Activated CD4-positive, alpha-beta T cell treated with anti-CD3 and anti-CD28 coated beads for 48 hours (primary cell): Measurements from ENCODE around the gene SHC1.

Source experiments
- DNase-seq: peaks from one replicate; pipeline ENCODE4 v3.0.0-alpha.2; 2020

SHC1 gene

DNA sequence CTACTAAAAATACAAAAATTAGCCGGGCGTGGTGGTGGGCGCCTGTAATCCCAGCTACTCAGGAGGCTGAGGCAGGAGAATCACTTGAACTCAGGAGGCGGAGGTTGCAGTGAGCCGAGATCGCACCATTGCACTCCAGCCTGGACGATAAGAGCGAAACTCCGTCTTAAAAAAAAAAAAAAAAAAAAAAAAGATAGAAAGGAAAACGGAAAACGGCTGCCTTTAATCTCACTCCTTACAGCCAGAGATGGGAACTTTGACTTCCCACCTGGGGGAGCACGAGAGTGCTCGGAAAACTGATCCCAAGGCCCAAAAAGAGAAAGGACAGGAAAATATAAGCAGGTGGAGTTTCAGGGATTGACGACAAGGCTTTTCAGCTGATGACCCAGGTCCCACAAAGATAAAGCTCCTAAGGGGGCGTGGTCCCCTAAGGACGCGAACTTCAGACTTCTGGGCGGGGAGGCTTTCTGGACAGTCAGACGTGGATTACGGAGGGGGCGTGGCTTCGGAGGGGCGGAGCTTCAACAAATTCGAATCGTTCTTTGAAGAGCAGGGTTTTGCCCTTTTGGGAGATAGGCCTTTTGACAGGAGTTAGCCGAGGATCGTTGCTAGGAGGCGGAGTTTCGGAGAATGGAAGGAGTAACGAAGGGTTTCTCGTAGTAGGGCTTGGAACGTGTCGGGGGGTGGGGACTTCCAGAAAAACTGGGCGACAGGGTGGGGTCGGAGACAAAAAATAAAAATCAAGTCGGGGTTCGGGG is 3.0 kb upstream of the SHC1 start:
- DNase-seq: peak; percentile 98

DNA sequence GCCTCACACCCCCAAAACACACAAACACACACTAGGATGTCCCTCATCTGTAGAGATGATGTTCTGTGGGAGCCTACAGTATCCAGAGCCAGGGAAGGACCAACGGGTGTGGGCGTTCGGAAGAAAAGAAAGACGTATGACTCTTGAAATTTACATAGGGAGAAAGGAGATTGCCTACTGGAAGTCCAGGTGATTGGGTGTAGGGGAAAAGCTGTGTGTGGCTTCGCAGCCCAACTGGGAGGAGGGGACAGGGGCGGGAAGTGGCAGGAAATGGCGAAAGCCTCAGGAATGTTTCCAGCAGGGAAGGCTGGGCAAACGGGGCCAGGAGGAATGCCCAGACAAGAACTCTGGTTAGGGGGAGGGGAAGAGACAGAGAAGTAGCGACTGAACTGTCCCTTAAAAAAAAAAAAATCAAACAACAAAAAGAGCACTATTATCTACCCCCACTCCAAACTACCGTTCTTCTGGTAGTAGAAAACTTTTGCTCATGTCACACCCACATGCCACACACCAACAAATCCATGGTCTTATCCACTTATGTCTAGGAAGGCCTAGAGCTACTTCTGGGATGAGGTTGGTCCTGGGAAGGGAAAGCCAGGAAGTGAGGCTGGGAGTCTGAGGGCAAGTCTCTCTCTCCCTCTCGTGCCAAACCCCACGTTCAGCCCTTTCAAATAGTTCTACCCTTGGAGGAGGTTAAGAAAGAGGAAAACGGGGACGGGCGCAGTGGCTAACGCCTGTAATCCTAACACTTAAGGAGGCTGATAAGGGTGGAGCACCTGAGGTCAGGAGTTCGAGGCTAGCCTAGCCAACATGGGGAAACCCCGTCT is 2.2 kb upstream of the SHC1 start:
- DNase-seq: no peak

DNA sequence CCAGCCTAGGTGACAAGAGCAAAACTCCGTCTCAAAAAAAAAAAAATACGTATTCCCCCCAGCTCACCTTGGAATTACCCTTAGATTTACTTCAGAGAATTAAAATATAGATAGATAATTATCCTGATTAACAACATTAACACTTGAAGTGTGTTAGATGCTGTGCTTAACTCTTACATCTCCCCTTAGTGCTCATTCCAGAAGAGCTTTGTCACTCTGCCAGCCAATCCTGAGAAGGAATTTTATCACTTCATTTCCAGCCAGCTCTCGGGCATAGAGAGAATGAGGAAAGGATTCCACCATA is 1.6 kb upstream of the SHC1 start:
- no peak for DNase-seq

DNA sequence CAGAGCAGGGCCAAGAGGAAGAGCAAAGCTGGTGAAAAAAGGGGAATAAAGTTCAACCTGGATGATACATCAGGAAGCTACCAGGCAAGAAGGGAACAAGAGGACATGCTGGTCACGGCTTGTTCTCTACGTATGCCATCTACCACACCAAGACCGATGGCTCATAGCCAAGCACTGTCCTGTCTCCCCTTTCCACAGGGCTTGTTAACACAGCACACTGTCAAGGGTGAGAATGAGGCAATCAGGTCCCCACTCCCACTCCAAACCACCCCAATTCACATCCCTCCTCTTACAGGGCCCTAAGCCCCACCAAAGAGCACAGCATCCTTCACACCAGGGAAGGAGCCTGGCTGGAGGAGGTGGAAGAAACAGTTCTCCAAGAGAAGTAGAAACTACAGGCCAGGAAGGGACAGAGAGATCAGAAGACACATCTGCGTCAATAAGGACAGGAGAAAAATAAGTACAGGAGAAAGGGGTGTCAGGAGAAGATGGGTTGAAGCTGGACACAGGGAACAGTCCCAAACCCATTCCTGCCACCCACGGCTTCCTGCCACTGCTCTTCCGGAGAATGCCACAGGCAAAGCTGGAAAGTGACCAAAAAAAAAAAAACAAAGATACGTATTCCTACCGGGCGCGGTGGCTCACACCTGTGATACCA is 923 bp upstream of the SHC1 start:
- DNase-seq: no peak

DNA sequence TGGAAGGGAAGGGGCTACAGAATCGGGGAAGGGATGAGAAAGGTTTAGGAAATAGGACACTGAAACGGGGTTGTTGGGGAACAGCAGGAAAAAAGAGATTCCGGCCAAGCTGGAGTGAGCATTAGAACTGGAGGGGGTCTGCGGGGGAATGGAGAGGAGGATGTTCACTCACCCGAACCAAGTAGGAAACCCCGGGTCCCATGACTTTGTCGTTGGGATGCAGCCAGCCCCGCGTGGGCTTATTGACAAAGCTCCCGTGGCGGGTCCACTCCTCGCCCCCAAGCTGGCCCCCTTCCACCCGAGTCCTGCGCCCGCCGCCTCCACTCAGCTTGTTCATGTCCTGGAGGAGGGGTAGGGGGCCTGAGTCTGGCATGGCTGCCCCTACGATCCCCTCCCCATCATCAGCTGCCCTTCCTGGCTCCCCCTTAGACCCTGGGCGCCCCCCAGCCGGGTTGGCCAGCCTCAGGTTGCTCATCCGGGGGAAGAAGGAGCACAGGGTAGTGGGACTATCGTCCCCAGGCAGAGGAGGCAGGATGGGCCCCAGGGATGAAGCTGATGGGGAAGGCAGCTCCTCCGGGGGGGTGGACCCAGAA is 591 bp downstream of the SHC1 start:
- DNase-seq: no peak

DNA sequence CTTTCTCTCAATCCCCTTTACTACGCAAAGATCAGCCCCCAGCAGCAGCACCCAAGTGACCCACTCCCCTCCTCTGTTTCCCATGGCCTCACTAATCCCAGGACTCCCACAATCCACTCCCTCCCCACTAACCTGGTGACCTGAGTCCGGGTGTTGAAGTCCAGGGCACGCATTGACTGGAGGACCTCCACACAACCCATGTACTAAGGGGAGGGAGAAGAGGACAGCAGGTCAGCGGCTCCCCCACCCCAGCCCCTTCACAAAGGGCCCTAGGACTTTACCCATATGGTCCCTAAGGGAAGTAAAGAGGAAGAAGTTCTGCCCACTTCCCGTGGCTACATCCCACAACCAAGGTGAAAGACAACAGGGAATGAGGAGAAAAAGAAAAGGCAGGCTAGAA is 1.3 kb downstream of the SHC1 start:
- DNase-seq: no peak

DNA sequence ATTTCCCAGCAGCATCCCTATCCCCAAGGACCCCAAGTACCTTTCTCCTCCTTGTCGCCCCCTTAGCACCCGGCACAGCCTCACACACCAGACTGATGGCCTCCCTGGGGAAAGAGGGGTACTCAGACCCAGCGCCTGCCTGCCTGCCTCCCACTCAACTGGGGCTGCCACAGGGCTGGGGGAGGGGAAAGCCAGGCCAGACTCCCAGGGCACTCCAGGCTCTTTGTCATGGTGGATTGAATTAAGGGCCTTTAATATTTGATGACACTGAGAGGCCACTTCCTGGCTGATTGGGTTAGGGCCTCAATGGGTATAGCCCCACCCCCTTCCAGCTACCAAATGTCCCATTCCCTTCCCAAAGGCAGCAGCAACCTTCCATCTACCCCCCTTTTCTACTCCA is 1.8 kb downstream of the SHC1 start:
- no peak for DNase-seq

DNA sequence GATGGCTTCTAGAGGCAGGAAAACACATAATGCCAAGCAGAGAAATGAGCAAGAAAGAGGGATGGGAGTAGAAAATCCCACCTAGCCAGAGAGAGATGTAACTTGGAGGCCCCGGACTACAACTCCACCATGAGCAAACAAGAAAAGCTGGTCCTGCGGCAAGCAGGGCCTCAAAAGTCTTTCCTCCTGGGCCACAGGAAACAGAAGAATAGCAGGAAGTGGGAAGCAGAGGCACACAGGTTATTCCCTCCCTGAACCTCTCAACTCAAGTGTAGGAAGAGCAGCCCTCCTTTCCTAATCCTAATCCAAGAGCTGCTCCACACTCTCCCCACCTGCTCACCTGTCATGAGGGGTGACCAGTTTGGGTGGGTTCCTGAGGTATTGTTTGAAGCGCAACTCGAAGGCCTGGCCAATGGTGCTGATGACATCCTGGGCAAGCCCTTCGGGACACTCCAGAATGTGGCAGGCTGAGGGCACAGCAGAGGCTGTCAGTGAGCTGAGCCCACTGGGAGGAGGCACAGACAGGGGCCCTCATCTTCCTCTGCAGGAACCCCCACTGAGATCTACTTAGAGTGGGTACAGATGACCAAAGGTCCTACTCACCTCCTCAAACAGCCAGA is 3.1 kb downstream of the SHC1 start:
- no peak for DNase-seq

DNA sequence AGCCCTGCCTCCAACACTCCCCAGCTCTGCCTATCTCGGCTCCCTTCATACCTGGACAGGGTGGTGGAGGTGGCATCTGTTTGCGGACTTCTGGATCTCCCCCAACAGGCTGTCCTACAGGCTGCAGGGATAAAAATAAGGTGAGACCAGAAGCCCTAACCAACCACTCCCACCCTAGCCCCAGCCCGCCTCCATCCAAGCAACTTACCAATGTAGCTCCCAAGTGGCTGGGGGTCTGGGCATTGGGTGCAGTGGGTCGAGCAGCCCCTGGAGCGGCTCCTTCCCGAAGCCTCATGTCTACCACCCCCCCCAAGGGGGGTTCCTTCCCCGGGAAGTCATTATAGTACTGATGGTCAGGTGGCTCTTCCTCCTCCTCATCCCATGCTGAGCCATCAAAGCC is 4.4 kb downstream of the SHC1 start:
- no peak for DNase-seq

DNA sequence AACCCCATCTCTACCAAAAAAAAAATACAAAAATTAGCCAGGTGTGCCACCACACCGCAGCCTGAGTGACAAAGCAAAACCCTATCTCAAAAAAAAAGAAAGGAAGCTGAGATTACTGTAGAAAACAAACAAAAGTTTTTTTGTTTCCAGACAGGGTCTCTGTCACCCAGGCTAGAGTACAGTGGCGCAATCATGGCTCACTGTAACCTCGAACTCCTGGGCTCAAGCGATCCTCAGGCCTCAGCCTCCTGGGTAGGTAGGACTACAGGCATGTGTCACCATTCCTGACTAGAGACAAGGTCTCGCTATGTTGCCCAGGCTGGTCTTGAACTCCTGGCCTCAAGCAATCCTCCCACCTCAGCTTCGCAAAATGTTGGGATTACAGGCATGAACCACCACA is 6.2 kb downstream of the SHC1 start:
- DNase-seq: no peak

DNA sequence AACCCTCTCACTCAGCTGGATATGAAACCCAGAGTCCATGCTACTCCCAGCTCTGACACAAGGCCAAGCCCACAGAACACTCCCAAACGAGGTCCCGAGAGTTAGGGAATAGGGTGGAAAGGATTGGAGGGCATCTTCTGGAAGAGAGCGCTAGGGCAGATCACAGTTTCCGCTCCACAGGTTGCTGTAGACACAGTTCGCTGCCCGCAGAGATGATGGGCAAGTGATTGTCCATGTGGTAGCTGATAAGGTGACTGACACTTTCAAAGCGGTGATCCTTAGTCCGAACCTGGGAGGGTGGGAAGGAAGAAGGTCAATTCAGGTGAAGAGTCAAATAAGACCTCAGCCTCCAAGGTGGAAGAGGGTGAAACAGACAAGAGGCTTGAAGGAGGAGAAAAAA is 6.9 kb downstream of the SHC1 start:
- no peak for DNase-seq

DNA sequence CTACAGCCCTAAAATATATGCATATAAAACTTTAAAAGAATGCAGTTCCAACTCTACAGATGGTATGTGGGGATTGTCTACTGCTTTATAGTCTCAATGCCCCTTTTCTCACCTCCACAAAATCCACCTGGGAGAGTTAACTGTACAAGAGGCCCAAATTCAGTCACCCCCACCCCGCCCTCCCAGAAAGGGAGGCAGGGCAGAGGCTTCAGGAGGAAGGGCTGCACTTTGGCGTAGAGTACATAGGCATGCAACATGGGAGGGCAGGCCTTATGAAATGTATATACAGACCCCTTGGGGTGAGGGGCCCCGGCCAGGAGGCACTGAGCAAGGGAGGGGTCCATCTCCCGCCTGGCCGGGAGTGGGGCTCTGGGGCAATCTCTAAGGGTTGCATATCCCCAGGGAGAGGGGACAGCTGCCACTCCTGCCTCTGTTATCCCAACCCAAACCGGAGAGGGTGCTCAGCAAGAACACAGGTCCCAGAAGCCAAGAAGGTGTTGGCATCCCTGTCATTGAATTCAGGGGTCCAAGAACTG is 7.7 kb downstream of the SHC1 start:
- no peak for DNase-seq

DNA sequence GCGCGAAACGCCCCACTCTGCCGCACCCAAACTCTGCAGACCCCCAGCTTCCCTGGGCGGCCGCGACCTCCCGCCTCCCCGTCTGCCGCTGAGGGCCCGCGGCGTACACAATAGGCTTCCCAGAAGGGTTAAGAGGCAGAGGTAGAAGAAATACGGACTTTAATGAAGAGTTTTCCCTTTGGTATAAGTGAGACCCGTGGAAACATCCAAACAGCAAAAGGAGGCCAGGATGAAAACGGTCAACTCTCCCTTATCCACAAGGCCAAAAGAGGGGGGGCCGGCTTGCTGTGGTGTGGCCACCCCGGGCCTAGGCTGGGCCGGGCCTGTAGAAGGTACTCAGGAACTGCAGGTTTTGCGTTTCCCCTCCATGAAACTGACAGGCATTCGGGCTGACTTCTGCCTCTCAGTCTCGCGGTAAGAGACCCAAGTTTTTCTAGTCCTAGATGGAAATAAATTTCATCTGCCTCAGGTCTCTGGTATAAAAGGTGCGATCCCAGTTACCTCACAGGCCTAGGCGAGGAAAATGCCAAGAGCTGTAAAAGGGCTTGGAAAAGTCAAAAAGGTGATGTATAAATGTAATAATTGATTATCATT is 8.3 kb downstream of the SHC1 start:
- no peak for DNase-seq

DNA sequence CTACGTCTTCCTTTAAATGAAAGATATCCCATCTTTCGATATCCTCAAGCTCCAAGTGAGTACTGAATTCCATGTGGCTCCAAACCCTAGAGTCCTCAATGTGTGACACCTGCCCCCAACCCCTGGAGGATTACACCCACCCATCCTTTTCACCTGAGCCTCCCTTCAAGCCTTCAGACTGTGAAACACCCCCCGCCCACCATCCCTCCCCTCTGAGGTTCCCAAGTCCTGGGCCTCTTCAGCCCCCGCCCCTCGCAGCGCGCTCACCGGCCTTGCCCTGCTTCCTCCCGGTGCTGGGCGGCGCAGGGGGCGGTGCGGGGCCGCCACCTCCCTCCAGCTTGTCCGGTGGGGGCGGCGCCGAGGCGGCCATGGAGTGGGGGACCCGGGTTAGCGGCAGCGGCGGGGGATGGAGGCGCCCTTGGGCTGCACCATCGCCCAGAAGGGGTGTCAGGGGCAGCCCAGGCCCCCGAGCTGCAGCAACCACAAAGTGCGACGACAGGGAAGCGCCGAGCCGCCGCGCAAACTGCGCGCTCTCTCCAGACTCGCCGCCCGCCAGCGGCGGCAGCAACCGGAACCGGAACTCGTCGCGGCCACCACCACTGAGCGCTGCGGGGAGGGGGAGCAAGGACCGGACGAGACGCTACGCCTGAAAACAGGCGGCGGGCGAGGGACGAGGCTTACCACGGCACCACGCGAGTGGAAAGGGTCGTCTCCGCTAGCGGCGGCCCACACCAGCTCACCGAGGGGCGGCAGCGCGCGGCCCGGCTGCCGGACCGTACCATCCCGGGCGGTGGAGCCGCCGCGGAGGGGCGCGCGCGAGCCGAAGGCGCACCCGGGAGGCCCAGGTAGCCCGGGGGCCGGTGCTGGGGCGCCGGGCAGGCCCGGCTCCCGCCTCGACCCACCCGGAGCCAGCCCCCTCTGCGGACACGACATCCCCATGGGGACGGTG is 9.1 kb downstream of the SHC1 start, which contains the start of gene PYGO2:
TSS of gene PYGO2 (minus strand) at position 576 of the 949 bp plus-strand sequence. CDS start at position 370, 206 bp downstream.
- peak; percentile 86 for DNase-seq

DNA sequence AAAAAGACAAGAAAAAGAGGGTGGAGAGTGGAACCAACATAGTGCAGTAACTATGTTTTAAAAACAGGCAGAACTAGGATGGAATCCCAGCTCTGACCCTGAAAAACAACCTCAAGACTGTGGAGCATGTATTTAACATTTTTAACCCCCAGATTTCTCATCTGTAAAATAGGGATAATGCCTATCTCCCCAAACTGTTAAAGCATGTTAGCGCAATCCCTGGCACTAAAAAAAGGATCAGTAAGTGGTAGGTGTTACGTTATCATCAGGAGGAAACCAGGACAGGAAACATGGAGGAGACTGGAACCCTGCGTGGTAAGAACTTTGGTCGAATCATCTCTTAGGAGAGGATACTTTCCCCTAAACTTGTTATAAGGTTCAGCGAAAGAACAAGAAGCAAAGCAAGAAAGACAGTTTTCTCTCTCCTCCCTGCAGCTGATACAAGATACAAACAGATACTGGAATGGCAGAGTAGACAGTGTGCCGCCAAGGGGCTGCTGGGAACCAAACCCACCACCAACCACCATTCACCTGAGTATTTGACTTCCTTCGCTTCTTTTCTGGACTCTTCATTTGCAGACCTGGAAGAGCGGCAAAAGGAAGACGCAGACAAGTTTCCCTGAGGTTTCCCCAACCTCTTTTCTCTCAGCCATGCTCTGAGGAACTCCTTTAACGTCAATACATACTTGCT is 10.0 kb downstream of the SHC1 start:
- DNase-seq: no peak

DNA sequence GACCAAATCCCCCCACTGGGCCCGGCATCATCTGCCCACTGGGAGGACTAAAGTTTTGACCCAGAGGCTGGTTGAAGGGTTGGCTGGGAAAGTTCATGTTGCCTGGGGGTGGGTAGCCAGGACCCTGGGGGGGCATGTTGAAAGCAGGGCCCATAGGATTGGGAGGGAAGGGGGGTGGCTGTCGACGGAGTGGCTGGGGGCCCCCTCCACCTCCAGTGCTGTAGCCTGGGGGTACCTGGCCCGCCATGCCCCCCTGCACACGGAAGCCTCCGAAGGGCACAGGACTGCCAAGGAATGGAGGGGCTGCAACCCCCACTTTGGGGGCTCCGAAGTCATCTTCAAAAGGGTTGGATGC is 11.1 kb downstream of the SHC1 start:
- DNase-seq: no peak

DNA sequence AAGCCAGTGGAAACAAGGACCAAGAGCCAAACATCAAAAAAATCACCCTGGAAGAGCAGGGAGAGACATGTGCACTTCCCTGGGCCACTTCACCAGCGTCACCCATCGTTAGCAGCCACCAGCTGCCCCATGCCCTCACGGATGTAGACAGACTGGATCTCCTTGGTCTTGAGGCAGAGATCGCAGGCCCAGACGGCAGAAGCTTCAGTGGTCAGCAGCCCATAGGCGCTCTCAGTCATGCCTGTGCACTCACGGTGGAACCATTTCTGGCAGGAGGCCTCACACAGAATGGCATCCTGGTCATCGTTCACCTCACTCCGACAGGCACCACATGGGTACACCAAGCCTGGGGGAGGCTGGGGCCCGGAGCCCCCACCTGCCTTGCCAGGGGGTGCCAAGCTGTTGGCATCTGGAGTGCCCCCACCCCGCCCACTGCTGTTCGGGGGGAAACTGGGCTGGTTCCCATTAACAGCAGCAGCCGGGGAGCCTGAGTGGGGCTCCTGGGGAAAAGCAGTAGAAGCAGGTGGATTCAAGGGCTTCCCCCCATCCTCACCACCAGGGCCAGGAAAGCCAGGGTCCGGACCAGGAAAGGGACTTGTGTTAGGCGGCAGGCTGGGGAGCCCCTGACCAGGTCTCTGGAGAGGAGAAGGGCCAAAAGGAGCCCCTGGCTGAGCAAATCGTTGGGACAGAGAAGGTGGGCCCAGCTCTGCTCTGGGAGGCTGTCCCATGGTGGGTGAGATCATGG is 11.7 kb downstream of the SHC1 start:
- DNase-seq: no peak

DNA sequence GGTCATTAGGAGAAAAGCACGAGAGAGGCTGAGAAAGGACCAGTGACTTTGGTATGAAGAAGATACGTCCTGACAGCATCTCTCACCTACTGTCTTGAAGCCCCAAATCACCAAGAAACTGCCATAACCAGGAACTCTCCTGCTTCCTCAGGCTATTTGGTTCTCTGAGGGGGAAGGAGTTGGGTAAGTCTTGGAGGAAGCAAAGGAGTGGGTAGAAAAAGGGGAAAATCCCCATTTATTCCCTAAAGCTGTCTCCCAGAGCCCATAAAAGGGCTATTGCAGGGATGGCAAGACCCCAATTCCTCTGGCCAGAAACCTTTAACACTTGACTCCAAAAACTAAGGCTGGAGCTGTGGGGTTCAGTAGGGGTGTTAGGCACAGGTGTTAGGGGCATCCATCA is 12.5 kb downstream of the SHC1 start:
- no peak for DNase-seq

DNA sequence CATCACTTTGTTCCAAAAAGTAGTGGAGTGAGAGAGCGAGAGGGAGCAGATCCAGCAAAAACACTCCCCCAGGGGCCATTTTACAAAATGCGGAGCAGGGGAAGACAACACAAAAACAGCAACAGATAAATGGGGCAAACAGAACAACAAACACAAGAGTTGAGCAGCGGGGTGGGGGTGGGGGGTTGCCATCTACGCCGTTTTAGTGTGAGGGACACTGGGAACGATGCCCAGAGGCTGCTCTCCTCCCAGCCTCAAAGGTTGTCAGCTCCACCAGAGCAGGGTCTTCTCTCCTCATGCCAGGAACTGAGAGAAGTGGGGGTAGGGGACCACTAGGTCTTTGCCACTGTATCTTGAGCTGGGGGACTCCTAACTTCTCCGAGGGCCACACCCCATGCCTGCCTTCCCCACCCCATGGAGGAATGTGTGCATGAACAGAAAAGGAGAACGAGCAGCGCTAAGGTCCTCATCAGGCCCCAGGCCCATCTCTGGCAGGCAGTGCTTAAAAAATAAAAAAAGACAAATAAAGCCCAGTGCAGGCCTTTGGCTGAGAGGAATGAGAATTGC is 13.4 kb downstream of the SHC1 start:
- DNase-seq: no peak

DNA sequence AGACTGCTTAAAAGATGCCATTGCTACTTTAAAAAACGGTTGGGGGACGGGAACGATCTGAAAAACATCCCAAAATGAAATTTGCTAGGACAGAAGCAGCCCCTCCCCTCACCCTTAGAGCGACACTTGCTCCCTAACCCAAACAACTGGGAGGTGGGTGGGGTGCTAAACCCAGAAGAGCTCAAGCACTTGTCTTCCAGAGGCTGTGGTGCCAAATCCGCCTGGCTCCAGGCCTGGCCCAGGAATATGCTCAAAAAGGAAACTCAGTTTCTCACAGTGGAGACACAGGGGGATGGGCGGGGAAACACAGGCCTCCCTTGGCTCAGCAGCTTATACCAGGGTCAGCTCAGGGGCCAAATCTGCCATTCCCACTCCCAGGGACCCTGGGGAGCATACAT is 14.0 kb downstream of the SHC1 start:
- no peak for DNase-seq
